ENCODE results near the gene MRPL48.
A peak's percentile ranks its signal among the peaks of the same experiment; 100 is the strongest.

The MRPL48 gene

GRCh38 chr11:73810637-73811036 is 23.0 kb downstream of the MRPL48 start:
- H3K9me3 ChIP-seq (ENCODE audit: control insufficient read depth, low read length) = no peaks in the 10 kb centered on the region
- no peak overlapping the region for H3K4me2 ChIP-seq (ENCODE audit: low read length, poor library complexity, severe bottlenecking)
- H3K14ac ChIP-seq (ENCODE audit: low read length in 2 of 2) = no peak overlapping the region
- 40% methylated on average over 1 of the region's 1 CpG for WGBS
- H3K27ac ChIP-seq (ENCODE audit: low read length, poor library complexity, severe bottlenecking) = no peak overlapping the region
- H3K4me3 ChIP-seq (ENCODE audit: insufficient read depth in 1 of 2, low read depth in 1 of 2, low read length in 2 of 2) = no peak overlapping the region
- peaks cover under 1% of the 10 kb centered on the region for H3K4me1 ChIP-seq (ENCODE audit: control insufficient read depth, insufficient read depth, low read depth, low read length)
- no peak overlapping the region for H3K4ac ChIP-seq (ENCODE audit: low read depth in 1 of 2, low read length in 2 of 2)
- no peak overlapping the region for H2BK5ac ChIP-seq (ENCODE audit: low read depth, low read length, poor library complexity, severe bottlenecking)
- no peak overlapping the region for H2AK5ac ChIP-seq (ENCODE audit: low read length, severe bottlenecking)
- no peak overlapping the region for H2BK15ac ChIP-seq (ENCODE audit: low read depth, poor library complexity, severe bottlenecking)
- peaks cover 20% of the 10 kb centered on the region for H3K79me1 ChIP-seq (replicated peaks; ENCODE audit: low read length, poor library complexity, severe bottlenecking)
- H3K36me3 ChIP-seq (ENCODE audit: control insufficient read depth in 1 of 2, insufficient read depth in 2 of 2, low read depth in 1 of 2, low read length in 2 of 2) = peaks cover 0 to 3% of the 10 kb centered on the region in 2 experiments
- no peak overlapping the region for H3K23ac ChIP-seq (ENCODE audit: low read length in 2 of 2)
- no peaks in the 10 kb centered on the region for H3K27me3 ChIP-seq (ENCODE audit: control insufficient read depth in 1 of 2, insufficient read depth in 1 of 2, low read length in 2 of 2)
- no peak overlapping the region for H2AFZ ChIP-seq (ENCODE audit: low read depth, low read length)
- no peak overlapping the region for H4K91ac ChIP-seq (ENCODE audit: low read length)
- H3K18ac ChIP-seq (ENCODE audit: low read depth in 1 of 2, low read length in 2 of 2) = no peak overlapping the region
- DNase-seq = peak; percentile 28
- H3K9ac ChIP-seq (ENCODE audit: low read length) = no peak overlapping the region
- H4K8ac ChIP-seq (ENCODE audit: low read length) = no peak overlapping the region
- H2BK120ac ChIP-seq (ENCODE audit: low read depth, low read length) = no peak overlapping the region
- no peak overlapping the region for H2BK12ac ChIP-seq (ENCODE audit: low read length in 2 of 2)

DNA sequence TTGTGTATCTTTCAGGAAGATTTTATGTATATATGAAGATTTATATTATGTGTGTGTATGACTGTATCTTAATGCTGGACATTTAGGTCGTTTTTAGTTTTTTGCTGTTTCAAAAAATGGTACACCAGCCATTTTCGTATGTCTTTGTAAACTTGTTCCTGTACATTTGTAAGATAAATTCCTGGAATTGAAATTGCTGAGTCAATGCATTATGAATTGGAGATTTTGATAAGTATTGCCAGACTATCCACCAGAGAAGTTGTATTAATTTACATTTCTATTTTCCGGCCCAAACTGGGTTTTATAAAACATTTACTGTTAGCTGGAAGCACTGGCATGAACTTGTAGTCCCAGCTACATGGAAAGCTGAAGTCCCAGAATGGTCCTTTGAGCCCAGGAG is 24.6 kb downstream of the MRPL48 start:
- no peaks in the 10 kb centered on the region for H3K4me1 ChIP-seq (ENCODE audit: control insufficient read depth, insufficient read depth, low read depth, low read length)
- no peak overlapping the region for H2AK5ac ChIP-seq (ENCODE audit: low read length, severe bottlenecking)
- H3K79me1 ChIP-seq (replicated peaks; ENCODE audit: low read length, poor library complexity, severe bottlenecking) = peaks cover 21% of the 10 kb centered on the region
- H4K91ac ChIP-seq (ENCODE audit: low read length) = no peak overlapping the region
- H3K27me3 ChIP-seq (ENCODE audit: control insufficient read depth in 1 of 2, insufficient read depth in 1 of 2, low read length in 2 of 2) = no peaks in the 10 kb centered on the region
- no peak for DNase-seq
- no peak overlapping the region for H3K27ac ChIP-seq (ENCODE audit: low read length, poor library complexity, severe bottlenecking)
- no peak overlapping the region for H3K18ac ChIP-seq (ENCODE audit: low read depth in 1 of 2, low read length in 2 of 2)
- H3K9ac ChIP-seq (ENCODE audit: low read length) = no peak overlapping the region
- WGBS = 97% methylated on average over 3 of the region's 3 CpGs
- no peak overlapping the region for H3K4me2 ChIP-seq (ENCODE audit: low read length, poor library complexity, severe bottlenecking)
- no peak overlapping the region for H2BK12ac ChIP-seq (ENCODE audit: low read length in 2 of 2)
- no peak overlapping the region for H2BK120ac ChIP-seq (ENCODE audit: low read depth, low read length)
- no peak overlapping the region for H2BK5ac ChIP-seq (ENCODE audit: low read depth, low read length, poor library complexity, severe bottlenecking)
- no peak overlapping the region for H4K8ac ChIP-seq (ENCODE audit: low read length)
- peaks cover 0 to 3% of the 10 kb centered on the region in 2 experiments for H3K36me3 ChIP-seq (ENCODE audit: control insufficient read depth in 1 of 2, insufficient read depth in 2 of 2, low read depth in 1 of 2, low read length in 2 of 2)
- no peak overlapping the region for H3K14ac ChIP-seq (ENCODE audit: low read length in 2 of 2)
- H3K9me3 ChIP-seq (ENCODE audit: control insufficient read depth, low read length) = no peaks in the 10 kb centered on the region
- no peak overlapping the region for H2AFZ ChIP-seq (ENCODE audit: low read depth, low read length)
- H3K4me3 ChIP-seq (ENCODE audit: insufficient read depth in 1 of 2, low read depth in 1 of 2, low read length in 2 of 2) = no peak overlapping the region
- H3K23ac ChIP-seq (ENCODE audit: low read length in 2 of 2) = no peak overlapping the region
- H2BK15ac ChIP-seq (ENCODE audit: low read depth, poor library complexity, severe bottlenecking) = no peak overlapping the region
- H3K4ac ChIP-seq (ENCODE audit: low read depth in 1 of 2, low read length in 2 of 2) = no peak overlapping the region

DNA sequence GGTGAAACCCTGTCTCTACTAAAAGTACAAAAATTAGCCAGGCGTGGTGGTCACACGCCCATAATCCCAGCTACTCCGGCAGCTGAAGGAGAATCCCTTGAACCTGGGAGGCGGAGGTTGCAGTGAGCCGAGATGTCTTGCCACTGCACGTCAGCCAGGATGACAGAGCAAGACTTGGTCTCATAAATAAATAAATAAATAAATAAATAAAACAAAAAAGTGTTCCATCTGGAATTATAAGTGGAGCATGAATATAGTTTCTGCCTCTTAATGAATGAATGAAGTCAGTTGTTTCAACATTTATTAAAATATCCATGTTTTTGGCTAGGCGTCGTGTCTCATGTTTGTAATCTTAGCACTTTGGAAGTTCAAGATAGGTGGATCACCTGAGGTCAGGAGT is 27.1 kb downstream of the MRPL48 start:
- Histone ChIP-seq H3K9ac (ENCODE audit: low read length) (no peak overlapping the region), H2BK12ac (ENCODE audit: low read length in 2 of 2) (no peak overlapping the region), H2AK5ac (ENCODE audit: low read length, severe bottlenecking) (no peak overlapping the region), H3K4me1 (ENCODE audit: control insufficient read depth, insufficient read depth, low read depth, low read length) (no peaks in the 10 kb centered on the region), H3K18ac (ENCODE audit: low read depth in 1 of 2, low read length in 2 of 2) (no peak overlapping the region), H3K14ac (ENCODE audit: low read length in 2 of 2) (no peak overlapping the region), H3K4me2 (ENCODE audit: low read length, poor library complexity, severe bottlenecking) (no peak overlapping the region), H2BK15ac (ENCODE audit: low read depth, poor library complexity, severe bottlenecking) (no peak overlapping the region), H3K4ac (ENCODE audit: low read depth in 1 of 2, low read length in 2 of 2) (no peak overlapping the region), H3K4me3 (ENCODE audit: insufficient read depth in 1 of 2, low read depth in 1 of 2, low read length in 2 of 2) (no peak overlapping the region), H3K23ac (ENCODE audit: low read length in 2 of 2) (no peak overlapping the region), H3K36me3 (ENCODE audit: control insufficient read depth in 1 of 2, insufficient read depth in 2 of 2, low read depth in 1 of 2, low read length in 2 of 2) (peaks cover 0 to 3% of the 10 kb centered on the region in 2 experiments), H3K27me3 (ENCODE audit: control insufficient read depth in 1 of 2, insufficient read depth in 1 of 2, low read length in 2 of 2) (no peaks in the 10 kb centered on the region), H4K91ac (ENCODE audit: low read length) (no peak overlapping the region), H2AFZ (ENCODE audit: low read depth, low read length) (no peak overlapping the region), H2BK120ac (ENCODE audit: low read depth, low read length) (no peak overlapping the region), H2BK5ac (ENCODE audit: low read depth, low read length, poor library complexity, severe bottlenecking) (no peak overlapping the region), H3K27ac (ENCODE audit: low read length, poor library complexity, severe bottlenecking) (no peak overlapping the region), H3K79me1 (replicated peaks; ENCODE audit: low read length, poor library complexity, severe bottlenecking) (peaks cover 18% of the 10 kb centered on the region), H3K9me3 (ENCODE audit: control insufficient read depth, low read length) (no peaks in the 10 kb centered on the region), H4K8ac (ENCODE audit: low read length) (no peak overlapping the region)
- no peak for DNase-seq
- WGBS = 95% methylated on average over 5 of the region's 8 CpGs

- H3K14ac ChIP-seq (ENCODE audit: low read length in 2 of 2) = no peak overlapping the region
- no peak overlapping the region for H3K27ac ChIP-seq (ENCODE audit: low read length, poor library complexity, severe bottlenecking)
- H3K23ac ChIP-seq (ENCODE audit: low read length in 2 of 2) = no peak overlapping the region
- H2BK5ac ChIP-seq (ENCODE audit: low read depth, low read length, poor library complexity, severe bottlenecking) = no peak overlapping the region
- DNase-seq = peak; percentile 63
- H3K4ac ChIP-seq (ENCODE audit: low read depth in 1 of 2, low read length in 2 of 2) = no peak overlapping the region
- no peak overlapping the region for H4K91ac ChIP-seq (ENCODE audit: low read length)
- H3K4me1 ChIP-seq (ENCODE audit: control insufficient read depth, insufficient read depth, low read depth, low read length) = no peaks in the 10 kb centered on the region
- H4K8ac ChIP-seq (ENCODE audit: low read length) = no peak overlapping the region
- H3K9me3 ChIP-seq (ENCODE audit: control insufficient read depth, low read length) = no peaks in the 10 kb centered on the region
- no peak overlapping the region for H3K4me2 ChIP-seq (ENCODE audit: low read length, poor library complexity, severe bottlenecking)
- no peak overlapping the region for H2AFZ ChIP-seq (ENCODE audit: low read depth, low read length)
- no peak overlapping the region for H2BK120ac ChIP-seq (ENCODE audit: low read depth, low read length)
- H2AK5ac ChIP-seq (ENCODE audit: low read length, severe bottlenecking) = no peak overlapping the region
- no peak overlapping the region for H2BK12ac ChIP-seq (ENCODE audit: low read length in 2 of 2)
- peaks cover 26% of the 10 kb centered on the region for H3K79me1 ChIP-seq (replicated peaks; ENCODE audit: low read length, poor library complexity, severe bottlenecking)
- no peak overlapping the region for H3K9ac ChIP-seq (ENCODE audit: low read length)
- no peak overlapping the region for H3K18ac ChIP-seq (ENCODE audit: low read depth in 1 of 2, low read length in 2 of 2)
- no peak overlapping the region for H2BK15ac ChIP-seq (ENCODE audit: low read depth, poor library complexity, severe bottlenecking)
- no peaks in the 10 kb centered on the region for H3K36me3 ChIP-seq (ENCODE audit: control insufficient read depth in 1 of 2, insufficient read depth in 2 of 2, low read depth in 1 of 2, low read length in 2 of 2)
- no peak overlapping the region for H3K4me3 ChIP-seq (ENCODE audit: insufficient read depth in 1 of 2, low read depth in 1 of 2, low read length in 2 of 2)
- no peaks in the 10 kb centered on the region for H3K27me3 ChIP-seq (ENCODE audit: control insufficient read depth in 1 of 2, insufficient read depth in 1 of 2, low read length in 2 of 2)
Observed at GRCh38 chr11:73818846-73819245, 31.2 kb downstream of the MRPL48 start.
